Measurements from ENCODE around the gene TOX4.
"Not testable (repeated sequence)": the region's sequence is repeated elsewhere in the genome, so short reads cannot be mapped to it uniquely, and the experiment has no call there.

The TOX4 gene

GRCh38 chr14:21535545-21536417 is 58.8 kb downstream of the TOX4 start:
- no peak for DNase-seq

- DNase-seq = no peak
These were observed 59.6 kb downstream of the TOX4 start for GRCh38 chr14:21536418-21537089.

GRCh38 chr14:21537090-21537424 is 60.1 kb downstream of the TOX4 start:
- DNase-seq = no peak

GRCh38 chr14:21539189-21539940 is 62.4 kb downstream of the TOX4 start:
- no peak for DNase-seq

GRCh38 chr14:21541413-21542074 is 64.5 kb downstream of the TOX4 start:
- DNase-seq = no peak

- no peak for DNase-seq
These were observed 66.5 kb downstream of the TOX4 start for GRCh38 chr14:21543521-21543960.

GRCh38 chr14:21543963-21544362 is 67.0 kb downstream of the TOX4 start:
- DNase-seq = no peak

GRCh38 chr14:21544588-21544987 is 67.6 kb downstream of the TOX4 start:
- DNase-seq = not testable (repeated sequence)
